Measurements from ENCODE around the gene TPSG1.
"Not testable (repeated sequence)": the region's sequence is repeated elsewhere in the genome, so short reads cannot be mapped to it uniquely, and the experiment has no call there.

The TPSG1 gene

DNA sequence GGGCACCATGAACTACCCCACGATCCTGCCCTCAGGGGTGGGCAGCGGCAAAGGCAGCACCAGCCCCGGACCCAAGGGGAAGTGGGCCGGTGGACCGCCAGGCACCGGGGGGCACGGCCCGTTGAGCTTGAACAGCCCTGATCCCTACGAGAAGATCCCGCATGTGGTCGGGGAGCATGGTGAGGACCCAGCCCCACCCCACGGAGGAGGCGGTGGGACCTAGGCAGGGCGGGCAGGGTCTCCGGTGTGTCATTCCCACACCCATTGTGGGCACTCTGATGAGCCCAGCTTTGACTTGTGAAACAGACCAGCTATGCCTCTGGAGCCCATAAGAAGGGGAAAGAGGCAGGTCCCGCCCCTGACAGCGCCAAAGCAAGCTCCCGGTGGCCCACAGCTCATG is 22.8 kb downstream of the TPSG1 start:
- no peak overlapping the region for H3K4me3 ChIP-seq (ENCODE audit: low read length)
- no peak for DNase-seq (ENCODE audit: low read depth, low spot score)

- no peak overlapping the region for H3K4me3 ChIP-seq (ENCODE audit: low read length)
Measured at GRCh38 chr16:1201444-1201843, 23.6 kb downstream of the TPSG1 start.

GRCh38 chr16:1200014-1200627 is 24.9 kb downstream of the TPSG1 start:
- H3K4me3 ChIP-seq (ENCODE audit: low read length), result no peak overlapping the region
- DNase-seq (ENCODE audit: low read depth, low spot score), result no peak

More at GRCh38 chr16:1201444-1201843, 23.6 kb downstream of the TPSG1 start:
- DNase-seq (ENCODE audit: low read depth, low spot score), result no peak

- no peak for DNase-seq (ENCODE audit: low read depth, low spot score)
Measured at GRCh38 chr16:1199347-1200013, 25.6 kb downstream of the TPSG1 start.

GRCh38 chr16:1198671-1199346 is 26.3 kb downstream of the TPSG1 start:
- H3K4me3 ChIP-seq (ENCODE audit: low read length); DNase-seq (ENCODE audit: low read depth, low spot score): not testable (repeated sequence)

More at GRCh38 chr16:1199347-1200013, 25.6 kb downstream of the TPSG1 start:
- no peak overlapping the region for H3K4me3 ChIP-seq (ENCODE audit: low read length)

DNA sequence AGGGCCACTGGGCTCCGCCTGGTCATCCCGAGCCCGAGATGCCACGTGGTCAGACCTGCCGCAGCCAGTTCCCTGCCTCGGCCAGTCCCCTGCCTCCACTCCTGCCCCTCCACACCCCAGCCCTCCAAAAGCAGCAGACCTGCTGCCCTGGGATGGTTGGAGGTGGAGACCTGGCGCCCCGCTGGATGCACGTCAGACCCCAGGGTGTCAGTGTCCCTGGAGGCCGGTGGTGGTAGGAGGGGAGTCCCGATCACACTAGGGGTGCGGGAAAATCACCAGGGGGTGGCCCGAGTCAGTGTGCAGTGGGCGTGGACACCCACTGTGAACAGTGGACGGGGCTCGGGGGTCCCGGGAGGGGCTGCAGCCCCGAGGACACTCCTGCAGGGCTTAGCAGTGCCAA is 26.9 kb downstream of the TPSG1 start:
- no peak for DNase-seq (ENCODE audit: low read depth, low spot score)
- H3K4me3 ChIP-seq (ENCODE audit: low read length), result no peak overlapping the region

GRCh38 chr16:1197237-1197866 is 27.7 kb downstream of the TPSG1 start:
- no peak overlapping the region for H3K4me3 ChIP-seq (ENCODE audit: low read length)
- DNase-seq (ENCODE audit: low read depth, low spot score), result no peak

DNA sequence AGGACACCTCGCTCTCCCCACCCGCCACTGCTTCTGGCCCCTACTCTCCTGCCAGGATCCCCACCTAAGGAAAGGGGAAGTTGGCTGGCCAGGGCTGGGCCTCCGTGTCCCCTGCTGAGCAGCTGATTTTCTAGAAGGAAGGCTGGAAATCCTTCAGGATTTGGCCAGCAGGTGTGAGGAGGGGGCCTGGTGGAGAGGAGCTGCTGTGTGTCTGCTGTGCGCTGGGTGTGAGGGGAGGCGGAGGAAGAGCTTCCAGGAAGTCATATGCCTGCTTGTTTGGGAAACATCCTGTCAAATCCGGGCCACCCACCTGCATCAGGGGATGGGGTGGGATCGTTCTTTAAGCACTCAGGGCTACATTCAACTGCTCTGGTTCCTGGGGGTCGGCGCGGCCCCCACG is 28.6 kb downstream of the TPSG1 start:
- DNase-seq (ENCODE audit: low read depth, low spot score), result no peak
- no peak overlapping the region for H3K4me3 ChIP-seq (ENCODE audit: low read length)

DNA sequence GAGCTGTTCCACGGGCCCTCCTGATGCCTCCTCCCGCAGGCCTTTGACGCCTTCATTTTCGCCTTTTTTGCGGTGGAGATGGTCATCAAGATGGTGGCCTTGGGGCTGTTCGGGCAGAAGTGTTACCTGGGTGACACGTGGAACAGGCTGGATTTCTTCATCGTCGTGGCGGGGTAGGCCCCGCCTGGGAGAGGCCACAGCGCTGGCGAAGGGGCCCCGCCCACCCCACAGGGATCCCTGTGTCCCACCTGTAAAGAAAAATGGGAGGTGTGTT is 29.7 kb downstream of the TPSG1 start:
- no peak for DNase-seq (ENCODE audit: low read depth, low spot score)
- H3K4me3 ChIP-seq (ENCODE audit: low read length), result no peak overlapping the region

DNA sequence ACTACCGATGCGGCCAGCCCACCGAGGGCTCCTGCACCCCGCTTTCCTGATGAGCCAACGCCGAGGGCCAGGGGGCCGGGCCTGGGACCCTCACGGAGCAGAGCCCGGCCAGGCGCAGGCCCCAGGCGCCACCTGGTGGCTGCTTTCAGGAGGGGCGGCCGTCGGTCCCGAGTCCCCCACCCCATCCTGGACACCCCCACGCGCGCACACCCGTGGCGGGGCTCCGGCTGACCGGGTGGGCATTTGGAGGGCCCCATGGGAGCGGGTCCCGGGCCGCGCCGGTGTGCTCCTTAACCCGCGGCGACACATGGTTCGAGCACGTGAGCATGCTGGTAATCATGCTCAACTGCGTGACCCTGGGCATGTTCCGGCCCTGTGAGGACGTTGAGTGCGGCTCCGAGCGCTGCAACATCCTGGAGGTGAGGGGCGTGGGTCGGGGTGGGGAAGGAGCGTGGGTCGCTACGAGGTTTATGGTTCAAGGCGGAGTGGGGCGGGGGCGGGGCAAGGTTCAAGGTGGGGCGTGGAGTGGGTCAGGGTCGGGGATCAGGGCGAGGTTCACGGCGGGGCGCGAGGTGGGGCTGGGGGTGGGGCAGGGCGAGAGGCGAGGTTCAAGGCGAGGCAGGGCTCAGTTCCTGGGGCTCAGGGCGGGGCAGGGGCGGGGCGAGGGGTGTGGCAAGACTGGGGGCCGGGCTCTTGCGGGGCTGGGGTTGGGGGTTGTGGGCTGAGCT is 30.2 kb downstream of the TPSG1 start:
- no peak for DNase-seq (ENCODE audit: low read depth, low spot score)
- no peak overlapping the region for H3K4me3 ChIP-seq (ENCODE audit: low read length)

DNA sequence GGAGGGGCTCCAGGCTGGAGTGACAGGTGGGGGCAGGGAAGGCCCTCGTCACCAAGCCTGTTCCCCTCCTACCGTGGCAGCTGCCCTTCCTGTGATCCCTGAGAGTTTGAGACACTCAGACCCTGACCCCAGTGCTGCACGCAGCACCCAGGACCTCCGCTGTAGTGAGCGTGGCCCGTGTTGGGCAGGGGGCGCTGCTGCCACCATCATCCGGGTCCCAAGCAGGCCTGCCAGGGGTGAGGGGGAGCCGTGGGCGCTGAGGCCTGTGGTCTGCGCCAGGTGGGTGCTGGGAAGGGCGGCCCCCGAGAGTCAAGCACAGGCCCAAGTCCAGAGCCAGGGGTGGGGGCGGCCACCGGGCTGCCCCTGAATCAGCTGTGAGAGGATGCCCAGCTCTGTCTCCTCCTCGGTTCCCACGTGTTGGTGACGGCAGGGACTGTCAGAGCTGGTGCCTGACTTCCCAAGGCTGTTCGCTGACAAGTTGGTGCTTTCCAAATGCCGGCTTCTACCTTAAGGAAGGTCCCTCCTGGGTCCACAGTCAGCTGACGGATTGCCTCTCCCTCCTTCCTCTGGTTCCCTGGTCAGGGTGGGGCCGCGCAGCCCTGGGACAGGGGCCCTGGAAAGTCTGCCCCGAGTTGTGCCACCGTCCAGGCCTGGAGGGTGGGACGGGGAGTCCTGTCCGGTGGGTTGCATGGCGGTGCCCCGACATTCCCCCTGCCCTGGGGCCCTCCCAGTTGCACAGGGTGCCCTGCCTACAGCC is 31.1 kb downstream of the TPSG1 start:
- H3K4me3 ChIP-seq (ENCODE audit: low read length), result no peak overlapping the region
- no peak for DNase-seq (ENCODE audit: low read depth, low spot score)

DNA sequence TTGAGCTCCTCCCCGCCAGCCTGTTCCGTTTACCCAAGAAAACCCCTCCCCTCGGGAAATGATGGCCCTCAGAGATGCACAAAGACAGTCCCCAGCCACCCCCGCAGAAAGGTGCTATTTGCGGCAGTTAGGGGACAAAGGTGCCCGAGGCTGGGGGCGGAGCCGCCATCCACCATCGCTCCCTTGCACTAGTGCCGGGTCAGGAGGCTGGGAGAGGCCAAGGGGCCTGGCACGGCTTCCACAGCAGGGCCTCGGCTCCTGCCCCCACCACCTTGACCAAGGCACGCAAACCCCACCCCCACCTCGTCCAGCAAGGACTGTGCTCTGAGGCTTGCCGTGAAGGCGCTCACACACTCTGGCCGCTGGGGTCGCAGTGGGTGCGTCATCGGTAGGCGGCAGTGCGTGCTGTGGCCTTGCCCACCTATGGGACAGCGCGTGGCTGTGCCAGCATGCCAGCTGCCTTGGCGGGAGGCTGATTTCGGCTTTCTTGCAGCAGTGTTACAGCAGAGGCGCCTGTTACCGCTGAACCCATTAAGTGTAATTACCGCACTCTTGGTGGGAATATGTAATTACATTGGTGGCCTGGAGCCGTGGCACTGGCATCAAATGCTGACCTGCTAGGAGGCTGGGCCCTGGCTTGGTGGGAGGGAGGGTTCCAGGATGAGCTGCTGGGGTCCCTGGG is 31.8 kb downstream of the TPSG1 start:
- no peak overlapping the region for H3K4me3 ChIP-seq (ENCODE audit: low read length)
- DNase-seq (ENCODE audit: low read depth, low spot score), result no peak

- DNase-seq (ENCODE audit: low read depth, low spot score), result no peak
- H3K4me3 ChIP-seq (ENCODE audit: low read length), result no peak overlapping the region
Measured at GRCh38 chr16:1192384-1193073, 32.5 kb downstream of the TPSG1 start.

DNA sequence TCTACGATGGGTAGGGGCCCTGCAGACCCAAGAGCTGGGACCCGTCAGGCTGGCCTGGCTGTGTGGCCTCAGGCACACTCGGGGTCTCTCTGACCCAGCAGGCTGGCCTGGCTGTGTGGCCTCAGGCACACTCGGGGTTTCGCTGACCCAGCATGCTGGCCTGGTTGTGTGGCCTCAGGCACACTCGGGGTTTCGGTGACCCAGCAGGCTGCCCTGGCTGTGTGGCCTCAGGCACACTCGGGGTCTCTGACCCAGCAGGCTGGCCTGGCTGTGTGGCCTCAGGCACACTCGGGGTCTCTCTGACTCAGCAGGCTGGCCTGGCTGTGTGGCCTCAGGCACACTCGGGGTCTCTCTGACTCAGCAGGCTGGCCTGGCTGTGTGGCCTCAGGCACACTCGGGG is 34.3 kb downstream of the TPSG1 start:
- H3K4me3 ChIP-seq (ENCODE audit: low read length); DNase-seq (ENCODE audit: low read depth, low spot score): not testable (repeated sequence)

DNA sequence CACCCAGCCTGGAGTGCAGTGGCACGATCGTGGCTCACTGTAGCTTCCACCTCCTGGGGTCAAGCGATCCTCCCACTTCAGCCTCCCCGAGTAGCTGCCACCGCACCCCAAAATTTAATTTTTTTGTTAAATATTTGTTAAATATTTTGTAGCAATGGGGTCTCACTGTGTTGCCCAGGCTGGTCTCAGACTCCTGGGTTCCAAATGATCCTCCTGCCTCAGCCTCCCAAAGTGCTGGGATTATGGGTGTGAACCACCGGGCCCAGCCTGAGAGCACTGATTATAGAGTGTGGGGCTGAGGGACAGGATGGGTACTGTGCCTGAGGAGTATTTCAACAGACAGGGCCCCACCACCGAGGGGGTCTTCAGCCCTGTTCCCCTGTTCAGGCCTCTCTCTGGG is 35.6 kb downstream of the TPSG1 start:
- no peak overlapping the region for H3K4me3 ChIP-seq (ENCODE audit: low read length)
- DNase-seq (ENCODE audit: low read depth, low spot score), result no peak

DNA sequence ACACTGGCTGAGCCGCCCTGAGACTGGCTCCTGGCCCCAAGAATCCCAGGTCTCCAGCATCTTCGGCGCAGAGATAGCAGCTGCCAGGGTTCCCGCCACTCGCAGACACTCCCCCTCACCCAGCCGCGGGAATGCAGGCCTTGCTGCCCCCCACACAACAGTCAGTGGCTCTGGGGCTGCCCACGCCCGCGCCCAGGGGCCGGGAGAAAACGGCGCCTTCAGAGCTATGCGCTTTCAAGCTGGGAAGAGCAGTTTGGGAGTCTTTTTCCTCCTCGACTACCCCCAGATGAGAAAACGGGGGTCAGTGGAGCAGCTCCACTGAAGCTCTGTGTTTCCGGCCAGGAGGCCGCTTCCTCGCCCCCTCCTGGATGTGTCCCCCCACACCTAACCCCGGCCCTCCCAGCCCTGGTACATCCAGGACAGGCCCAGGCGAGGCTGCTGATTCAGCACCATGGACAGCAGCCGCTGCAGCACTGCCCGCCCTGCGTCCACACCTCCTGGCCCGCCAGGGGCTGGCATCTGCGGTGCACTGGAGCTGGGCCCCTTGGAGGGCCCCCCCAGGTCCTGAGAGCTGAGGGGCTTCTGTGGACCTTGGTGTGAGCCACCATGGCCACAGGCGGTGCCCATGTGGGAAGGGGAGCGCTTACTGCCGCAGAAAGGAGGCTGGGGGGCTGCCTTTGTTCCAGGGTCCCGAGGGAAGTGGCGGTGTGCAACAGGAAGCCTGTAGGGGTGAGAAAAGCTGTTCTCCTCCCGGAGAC is 36.5 kb downstream of the TPSG1 start:
- DNase-seq (ENCODE audit: low read depth, low spot score), result no peak
- H3K4me3 ChIP-seq (ENCODE audit: low read length), result no peak overlapping the region

GRCh38 chr16:1185460-1186207 is 39.4 kb downstream of the TPSG1 start:
- H3K4me3 ChIP-seq (ENCODE audit: low read length); DNase-seq (ENCODE audit: low read depth, low spot score): not testable (repeated sequence)
